Activated CD8-positive, alpha-beta memory T cell treated with anti-CD3 and anti-CD28 coated beads for 48 hours (primary cell): ENCODE data around the gene COL11A1.
"Not testable (repeated sequence)": the region's sequence is repeated elsewhere in the genome, so short reads cannot be mapped to it uniquely, and the experiment has no call there.

ENCODE experiments used
- DNase-seq, 3 experiments: peaks; one replicate each; pipeline ENCODE4 v3.0.0-alpha.2; 2020; ENCODE audit warnings: low read depth in 2 of 3, low spot score in 2 of 3

Gene COL11A1

DNA sequence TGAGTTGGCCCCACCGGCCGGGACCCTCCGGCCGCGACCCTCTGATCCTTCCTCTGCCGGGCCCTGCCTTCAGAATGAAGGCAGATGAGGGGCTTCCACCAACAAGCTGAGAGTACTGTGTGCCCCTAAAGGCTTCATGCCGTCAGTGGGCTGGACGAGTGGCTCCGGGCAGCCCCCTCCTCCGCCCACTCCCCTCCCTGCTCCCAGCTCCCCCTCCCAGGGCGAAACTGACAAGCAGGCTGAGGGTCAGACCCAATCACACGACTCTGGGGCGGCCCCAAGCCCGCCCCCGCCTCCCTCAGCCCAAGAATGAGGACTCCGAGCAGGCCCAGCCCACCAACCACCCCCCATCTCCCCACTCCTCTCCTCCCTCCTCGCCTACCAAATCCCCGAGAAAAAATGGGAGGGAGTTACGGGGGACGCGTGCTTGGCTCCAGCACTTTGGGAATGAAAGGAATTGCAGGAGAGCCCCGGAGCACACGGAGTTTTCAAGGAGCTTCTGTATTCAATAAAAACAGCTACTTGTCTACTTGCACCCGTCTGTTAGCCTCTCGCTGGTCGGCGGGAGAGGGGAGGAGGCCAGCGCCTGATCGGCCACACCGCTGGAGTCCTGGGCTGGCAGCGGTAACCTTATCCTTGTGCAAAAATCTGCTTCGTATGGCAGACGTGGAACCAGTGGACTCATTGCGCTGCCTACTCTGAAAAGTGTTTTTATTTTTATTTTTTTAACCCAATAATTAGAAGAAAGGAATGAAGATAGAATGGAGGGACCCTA, at the start of gene COL11A1:
Gene COL11A1 (minus strand): TSS at position 147 of the 775 bp plus-strand sequence. CDS start 344 bp downstream, outside the sequence.
- no peak for DNase-seq

DNA sequence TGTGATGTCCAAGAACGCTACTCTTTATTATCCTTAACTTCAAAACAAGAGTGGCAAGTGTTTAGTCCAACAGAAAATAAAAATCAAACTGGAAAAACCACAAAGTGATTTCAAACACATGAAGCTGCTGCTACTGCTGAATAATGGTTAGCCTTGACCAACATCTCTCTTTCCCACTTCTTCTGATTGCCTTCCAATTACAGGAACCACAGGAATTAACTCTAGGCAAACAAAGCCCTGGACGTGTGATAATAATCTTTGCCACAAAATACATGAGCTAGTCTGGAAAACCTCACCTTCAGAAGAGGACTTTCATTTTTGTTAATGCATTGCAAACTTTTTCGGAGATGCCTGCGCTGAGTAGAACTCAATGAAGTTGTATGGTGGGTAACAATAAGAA, 48.6 kb upstream of the COL11A1 start:
- no peak for DNase-seq

DNA sequence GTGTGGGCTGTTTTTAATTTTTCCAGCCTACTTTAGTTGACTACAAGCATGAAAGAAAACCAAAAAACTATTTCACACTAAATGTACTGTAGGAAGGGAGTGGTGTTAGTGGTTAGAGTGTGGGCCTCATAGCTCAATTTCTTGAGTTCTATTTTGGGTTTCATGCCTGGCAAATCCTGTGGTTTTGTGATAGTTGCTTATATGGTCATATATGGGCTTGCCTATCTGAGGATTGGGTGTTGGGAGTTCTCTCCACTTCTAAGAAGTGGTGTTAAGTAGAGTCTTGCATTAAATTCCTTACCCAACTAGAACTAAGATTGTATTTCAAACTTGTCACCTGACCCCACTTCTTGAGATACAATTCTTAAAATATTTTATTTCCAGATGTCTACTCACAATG, 37.8 kb upstream of the COL11A1 start:
- DNase-seq, result no peak

GRCh38 chr1:103145449-103145848, 37.1 kb upstream of the COL11A1 start:
- DNase-seq, result no peak

GRCh38 chr1:103144681-103145080, 36.4 kb upstream of the COL11A1 start:
- no peak for DNase-seq

- DNase-seq, result no peak
These were observed 34.1 kb upstream of the COL11A1 start for GRCh38 chr1:103142461-103142860.

DNA sequence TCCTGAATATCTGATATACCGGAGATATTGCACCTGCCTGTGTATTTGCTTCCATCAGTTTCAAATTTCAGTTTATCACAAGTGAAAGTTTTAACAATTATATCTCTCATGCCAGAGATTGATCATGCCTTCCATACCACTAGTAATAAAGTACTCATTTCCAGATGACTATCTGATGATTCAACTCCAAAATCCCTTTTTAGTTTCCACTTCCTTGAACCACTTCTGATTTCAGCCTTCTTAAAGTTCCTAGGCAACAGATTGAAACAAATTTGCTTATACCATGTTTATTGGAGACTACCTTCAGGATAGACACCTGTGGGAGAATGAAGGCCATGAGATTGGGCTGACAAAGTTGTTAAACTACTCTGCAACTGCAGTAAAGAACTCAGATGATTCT, 21.5 kb upstream of the COL11A1 start:
- DNase-seq, result no peak

GRCh38 chr1:103129255-103129654, 20.9 kb upstream of the COL11A1 start:
- no peak for DNase-seq

DNA sequence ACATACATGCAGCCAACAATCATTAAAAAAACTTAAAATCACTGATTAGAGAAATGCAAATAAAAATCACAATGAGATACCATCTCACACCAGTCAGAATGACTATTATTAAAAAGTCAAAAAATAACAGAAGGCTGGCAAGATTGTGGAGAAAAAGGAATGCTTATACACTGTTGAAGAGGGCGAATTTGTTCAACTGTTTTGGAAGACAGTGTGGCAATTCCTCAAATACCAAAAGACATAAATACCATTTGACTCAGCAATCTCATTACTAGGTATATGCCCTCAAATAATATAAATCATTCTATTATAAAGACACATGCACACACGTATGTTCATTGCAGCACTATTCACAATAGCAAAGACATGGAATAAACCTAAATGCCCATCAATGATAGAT, 19.9 kb upstream of the COL11A1 start:
- DNase-seq, result not testable (repeated sequence)

GRCh38 chr1:103125219-103125618, 16.9 kb upstream of the COL11A1 start:
- no peak for DNase-seq

- DNase-seq, result no peak
These were observed 14.8 kb upstream of the COL11A1 start for GRCh38 chr1:103122983-103123720.

- no peak for DNase-seq
These were observed 12.7 kb upstream of the COL11A1 start for GRCh38 chr1:103120981-103121380.

DNA sequence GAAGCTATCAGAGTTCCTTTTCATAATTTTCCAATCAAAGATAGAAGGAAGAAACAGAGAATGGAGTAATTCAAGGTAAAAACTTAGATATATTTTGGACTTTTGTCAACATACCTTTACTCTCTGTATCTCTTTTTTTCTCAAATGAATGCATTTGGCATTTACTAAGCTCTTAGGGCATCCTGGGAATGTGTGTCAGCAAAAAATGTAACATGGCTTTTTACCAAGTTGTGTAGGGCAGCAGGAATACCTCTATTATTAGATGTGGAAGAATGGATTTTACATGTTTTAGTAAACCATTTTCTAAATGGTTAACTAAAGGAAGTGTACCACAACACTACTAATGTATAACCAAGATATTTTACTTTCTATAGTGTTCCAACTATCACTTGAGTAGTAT, 4.2 kb upstream of the COL11A1 start:
- DNase-seq, result no peak

DNA sequence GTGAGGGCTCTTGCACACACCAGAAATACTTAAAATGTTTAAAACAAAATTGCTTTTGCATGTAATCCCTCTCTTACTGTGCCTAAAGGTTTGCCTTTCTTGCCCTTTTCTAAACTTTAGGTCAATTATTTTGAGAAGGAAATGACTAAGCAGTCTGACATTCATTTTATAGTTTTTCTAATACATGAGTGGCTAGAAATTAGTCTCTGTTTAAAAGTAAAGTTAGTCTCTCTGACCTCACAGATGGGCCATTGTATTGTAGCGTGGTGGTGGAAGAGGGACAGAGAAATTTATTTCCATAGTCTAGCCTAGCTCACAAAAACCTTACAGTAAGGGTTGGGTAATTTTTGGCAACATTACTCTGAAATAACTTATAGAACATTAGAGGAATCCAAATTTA, 3.6 kb upstream of the COL11A1 start:
- DNase-seq, result no peak

GRCh38 chr1:103110701-103111100, 2.4 kb upstream of the COL11A1 start:
- no peak for DNase-seq

DNA sequence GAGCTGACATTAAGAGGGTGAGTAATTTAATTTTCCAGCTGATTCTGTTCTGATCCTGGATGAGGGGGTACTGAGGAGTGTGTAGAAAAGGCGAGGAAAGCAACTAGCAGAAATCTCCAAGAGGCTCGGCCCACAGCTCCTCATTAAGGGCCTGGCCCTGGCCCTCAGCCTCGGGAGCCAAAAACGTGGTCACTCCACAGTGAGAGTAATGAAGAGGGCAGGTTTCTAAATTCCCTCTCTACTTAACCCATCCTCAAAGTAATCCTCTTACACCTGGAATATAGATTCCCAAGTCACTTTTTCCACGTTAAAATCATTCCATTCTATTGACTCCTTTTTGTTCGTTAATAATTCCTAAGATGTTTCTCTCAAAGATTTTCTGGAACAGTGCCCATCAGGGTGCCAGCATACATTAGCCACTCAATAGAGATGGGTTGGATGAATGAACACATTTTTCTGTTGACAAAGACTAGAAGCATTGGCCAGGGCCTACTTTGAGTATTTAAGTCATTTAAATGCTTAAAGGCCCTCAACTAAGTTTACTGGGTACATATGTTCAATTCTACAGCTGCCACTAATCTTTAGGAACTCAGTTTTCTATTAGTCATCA, 1.1 kb upstream of the COL11A1 start:
- no peak for DNase-seq

DNA sequence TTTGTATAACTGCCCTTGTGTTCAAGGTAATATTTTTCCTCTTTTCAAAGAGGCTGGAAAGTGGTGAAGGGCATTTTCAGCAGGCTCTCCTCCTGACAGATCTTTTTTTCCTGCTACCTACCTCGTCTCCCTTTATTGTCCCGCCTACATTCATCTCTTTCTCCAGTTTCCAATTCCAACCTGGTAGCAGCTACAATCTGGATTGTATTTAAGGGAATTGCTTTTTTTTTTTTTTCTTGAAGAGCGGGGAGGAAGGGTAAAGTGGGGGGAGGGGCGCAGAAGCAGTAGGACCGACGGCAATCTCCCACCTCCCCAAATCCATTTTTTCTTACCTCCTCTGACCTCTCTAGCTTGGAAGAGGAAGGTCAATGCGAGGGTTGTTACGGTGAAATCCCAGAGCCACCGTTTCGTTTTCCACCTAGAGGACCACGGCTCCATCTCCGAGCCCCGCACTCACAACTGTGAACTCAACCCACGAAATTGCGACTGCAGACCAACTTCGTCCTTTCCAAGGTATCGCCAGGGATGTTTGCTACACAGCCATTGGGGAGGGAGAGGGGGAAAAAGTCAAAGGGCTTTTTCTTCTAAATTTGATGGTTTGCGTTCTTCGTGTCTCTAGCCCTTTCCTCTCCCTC, 464 bp downstream of the COL11A1 start:
- no peak for DNase-seq

DNA sequence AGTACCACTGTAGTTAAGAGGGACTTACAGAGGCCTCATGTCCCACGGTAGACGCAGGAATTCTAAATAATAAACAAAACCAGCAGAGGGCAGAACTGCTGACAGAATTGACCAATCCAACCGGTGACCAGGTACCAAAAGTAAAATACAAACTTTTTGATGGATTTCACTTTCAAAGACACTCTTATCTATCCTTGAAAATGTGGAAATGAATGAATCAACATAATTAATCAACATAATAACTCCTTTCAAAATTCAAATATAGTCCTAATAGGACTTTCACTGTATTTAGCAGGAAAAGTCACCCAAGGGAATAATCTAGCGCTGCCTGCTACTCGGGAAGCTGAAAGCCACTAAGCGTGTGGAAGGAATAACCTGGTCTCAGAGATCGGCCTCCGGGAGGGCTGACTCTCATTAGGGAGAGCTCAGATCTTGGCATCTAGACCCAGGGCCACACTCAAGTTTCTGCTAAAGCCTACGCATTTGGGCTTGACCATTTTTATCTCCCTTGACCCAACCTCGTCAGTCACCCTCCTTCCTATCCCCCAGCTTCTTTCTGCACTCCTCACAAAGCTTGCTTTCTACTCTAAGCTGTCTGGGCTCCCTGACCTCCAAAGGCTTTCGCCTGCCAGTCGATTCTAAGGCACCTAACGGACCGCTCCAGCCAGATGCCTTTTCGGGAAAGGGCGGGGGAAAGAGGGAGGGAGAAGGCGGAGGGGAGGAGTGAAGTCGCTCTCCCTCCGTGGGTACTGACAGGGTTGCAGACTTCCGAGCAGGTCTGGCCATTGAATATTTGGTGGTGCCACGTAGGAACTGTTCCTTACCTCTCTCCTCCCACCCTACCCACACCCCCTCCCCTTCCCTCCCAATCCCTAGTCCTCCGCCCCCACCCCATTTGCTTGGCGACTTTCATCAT, 1.6 kb downstream of the COL11A1 start:
- no peak for DNase-seq

DNA sequence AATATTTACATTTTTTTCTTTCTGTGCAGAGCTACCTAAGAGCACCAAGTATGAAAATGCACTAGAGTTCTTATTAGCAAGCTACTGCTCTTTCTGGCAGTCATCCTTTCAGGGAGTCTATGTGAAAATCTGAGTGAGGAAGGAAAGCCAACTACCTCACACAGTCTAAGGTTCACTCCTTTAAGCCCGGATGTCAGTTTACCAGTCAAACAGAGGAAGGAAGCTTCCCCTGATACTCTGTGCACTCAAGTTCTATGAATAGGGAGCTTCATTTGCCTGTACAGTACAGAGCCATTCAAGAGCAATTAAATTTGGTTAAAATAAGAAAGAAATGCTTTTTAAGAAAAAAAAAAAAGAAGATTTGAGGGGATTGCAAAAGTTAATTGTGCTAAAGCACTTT, 6.9 kb downstream of the COL11A1 start:
- DNase-seq, result no peak

- no peak for DNase-seq
These were observed 19.1 kb downstream of the COL11A1 start for GRCh38 chr1:103089221-103089620.

DNA sequence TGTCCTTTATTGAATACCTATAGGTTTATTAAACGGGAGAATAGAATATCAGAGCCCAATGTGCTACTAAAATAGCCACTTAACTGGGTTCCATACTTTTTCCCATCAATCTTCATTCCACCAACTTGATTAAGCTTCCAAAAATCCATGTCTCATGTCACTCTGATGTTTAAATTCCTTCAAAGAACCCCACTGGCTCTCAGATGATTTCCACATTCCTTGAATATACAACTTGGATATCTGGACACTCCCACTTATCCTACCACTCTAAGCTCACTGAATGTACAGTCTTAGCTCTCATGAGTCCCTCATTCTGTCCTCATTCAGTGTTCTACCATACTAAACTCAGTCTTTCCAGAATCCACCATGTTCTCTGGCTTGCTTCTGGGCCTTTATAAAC, 21.1 kb downstream of the COL11A1 start:
- no peak for DNase-seq
